Left ventricle myocardium inferior (tissue), 1 donor: ENCODE measurements around the gene UBE2D3. TPM values are rescaled to one million over a fixed set of nuclear protein-coding genes. Genes with fewer than 3 reads are reported as not detected.

Experiments
- DNase-seq: peaks from one replicate; pipeline ENCODE4 v3.0.0-alpha.2; 2020
- H3K27ac ChIP-seq: fragments of 200-600 bp; replicated peaks from 2 replicates; pipeline ENCODE4 v1.8.0; 2021
- H3K27me3 ChIP-seq: fragments of 200-600 bp; 2 replicates; pipeline ENCODE4 v1.8.0; 2021; ENCODE audit warnings: low read depth
- H3K36me3 ChIP-seq: fragments of 200-600 bp; 2 replicates; pipeline ENCODE4 v1.8.0; 2021
- H3K4me1 ChIP-seq: fragments of 200-600 bp; 2 replicates; pipeline ENCODE4 v1.8.0; 2021
- H3K4me3 ChIP-seq: fragments of 200-600 bp; 2 replicates; pipeline ENCODE4 v1.8.0; 2021; ENCODE audit warnings: mild to moderate bottlenecking, moderate library complexity
- H3K9me3 ChIP-seq: fragments of 200-600 bp; replicated peaks from 2 replicates; pipeline ENCODE4 v1.8.0; 2021
- intact Hi-C: fragments of 100-400 bp; cut with micrococcal nuclease; formaldehyde crosslinking; loops from one replicate; pipeline ENCODE4 v1.11.0; 2022
- long read RNA-seq: library from polyadenylated mRNA; unstranded; transcript quantifications from one replicate; pipeline ENCODE4 v2.0.0, GENCODE V29; 2021
- total RNA-seq: library from RNA; stranded (reverse); fragmentation: NEBNext Ultra II Directional; extraction: Animal tissue kit (Norgen Biotek cat#: 25700); gene quantifications from one replicate; pipeline ENCODE4 v1.2.1, GENCODE V29; 2021
- TF ChIP-seq, protein P1 (sequence below): fragments of 200-600 bp; IDR thresholded peaks from 2 replicates; pipeline ENCODE4 v1.8.0; 2021; ENCODE audit warnings: antibody characterized with exemption, mild to moderate bottlenecking, borderline replicate concordance
- donor health status: DM: no; HTN: yes; CAD: no; lungs with severe emphysema.

Gene UBE2D3
- total RNA-seq = 251 TPM
- long read RNA-seq, full-length matches to known transcripts = 210 of 411 reads
- long read RNA-seq, partial matches to known transcripts = 105 of 411 reads
- long read RNA-seq, other reads (novel, unspliced or antisense) = 96 of 411 reads

DNA sequence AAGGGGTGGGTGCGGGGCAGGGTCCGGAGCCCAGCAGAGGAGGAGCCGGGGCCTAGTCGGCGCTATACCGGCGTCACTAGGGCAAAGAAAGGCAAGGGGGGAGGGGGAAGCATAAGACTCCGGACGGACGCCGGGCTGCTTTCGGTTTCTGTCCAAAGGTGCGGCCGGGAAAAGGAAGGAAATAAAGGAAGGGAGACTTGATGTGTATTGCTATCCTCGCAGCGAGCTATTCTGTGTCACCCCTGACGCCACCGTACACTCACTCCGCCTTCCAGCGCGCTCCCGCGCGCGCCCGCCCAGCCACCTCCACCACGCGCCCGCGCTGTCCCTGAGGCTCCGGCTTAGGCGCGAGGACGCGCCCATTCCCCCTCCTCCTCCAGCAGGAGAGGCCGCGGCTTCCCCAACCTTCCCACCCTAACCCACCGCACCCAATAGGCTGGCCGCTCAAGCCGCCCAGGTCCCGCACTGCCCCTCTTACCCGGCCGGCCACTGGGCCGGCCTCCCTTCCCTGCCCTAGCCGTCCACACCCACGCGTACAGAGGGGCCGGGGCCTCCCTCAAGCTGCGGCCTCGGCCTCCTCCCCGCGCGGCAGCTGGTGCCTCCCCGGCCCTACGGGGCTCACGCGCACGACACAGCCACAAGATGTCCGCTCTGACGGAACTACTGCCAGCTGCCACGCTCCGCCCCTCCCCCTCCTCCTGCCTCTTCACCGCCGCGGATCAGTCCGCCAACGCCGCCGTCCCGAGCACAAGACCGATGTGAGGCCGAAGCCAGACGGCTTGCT lies at the start of gene UBE2D3:
Gene UBE2D3, minus strand, starts transcription at position 662 of the 784 bp plus-strand sequence. CDS start 1,043 bp downstream, outside the sequence.
- H3K4me3 ChIP-seq = peak within 1 kb of the TSS; percentile 97
- DNase-seq = peak; percentile 94
- peaks cover 10% of the 10 kb centered on the region for H3K36me3 ChIP-seq
- peak within 1 kb of the TSS; percentile 100 for H3K27ac ChIP-seq
- H3K9me3 ChIP-seq = no peaks in the 10 kb centered on the region
- intact Hi-C loops = no loop called here
- no peaks in the 10 kb centered on the region for H3K27me3 ChIP-seq
- H3K4me1 ChIP-seq = peaks cover 66% of the 10 kb centered on the region
- TF ChIP-seq, protein P1, sequence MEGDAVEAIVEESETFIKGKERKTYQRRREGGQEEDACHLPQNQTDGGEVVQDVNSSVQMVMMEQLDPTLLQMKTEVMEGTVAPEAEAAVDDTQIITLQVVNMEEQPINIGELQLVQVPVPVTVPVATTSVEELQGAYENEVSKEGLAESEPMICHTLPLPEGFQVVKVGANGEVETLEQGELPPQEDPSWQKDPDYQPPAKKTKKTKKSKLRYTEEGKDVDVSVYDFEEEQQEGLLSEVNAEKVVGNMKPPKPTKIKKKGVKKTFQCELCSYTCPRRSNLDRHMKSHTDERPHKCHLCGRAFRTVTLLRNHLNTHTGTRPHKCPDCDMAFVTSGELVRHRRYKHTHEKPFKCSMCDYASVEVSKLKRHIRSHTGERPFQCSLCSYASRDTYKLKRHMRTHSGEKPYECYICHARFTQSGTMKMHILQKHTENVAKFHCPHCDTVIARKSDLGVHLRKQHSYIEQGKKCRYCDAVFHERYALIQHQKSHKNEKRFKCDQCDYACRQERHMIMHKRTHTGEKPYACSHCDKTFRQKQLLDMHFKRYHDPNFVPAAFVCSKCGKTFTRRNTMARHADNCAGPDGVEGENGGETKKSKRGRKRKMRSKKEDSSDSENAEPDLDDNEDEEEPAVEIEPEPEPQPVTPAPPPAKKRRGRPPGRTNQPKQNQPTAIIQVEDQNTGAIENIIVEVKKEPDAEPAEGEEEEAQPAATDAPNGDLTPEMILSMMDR = peak; percentile 16

DNA sequence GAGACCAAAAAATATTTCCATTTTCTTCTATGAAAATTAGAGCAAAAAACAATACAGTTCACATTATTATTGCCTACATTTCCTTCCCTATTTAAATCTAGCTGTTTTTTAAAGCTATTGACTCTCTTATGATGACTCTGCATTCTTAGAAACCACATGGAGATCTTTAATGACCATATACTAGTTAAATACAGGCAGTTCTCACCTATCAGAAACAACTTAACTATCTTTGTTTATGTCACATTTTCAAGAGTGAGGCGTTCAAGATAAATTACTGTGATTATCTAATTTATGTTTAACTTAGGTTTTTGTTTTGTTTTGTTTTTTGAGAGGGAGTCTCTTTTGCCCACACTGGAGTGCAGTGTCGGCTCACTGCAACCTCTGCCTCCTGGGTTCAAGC lies 44.4 kb upstream of the UBE2D3 start:
- TF ChIP-seq, protein P1 = no peak
- H3K4me3 ChIP-seq = no peak overlapping the region
- H3K27me3 ChIP-seq = no peaks in the 10 kb centered on the region
- peaks cover 6% of the 10 kb centered on the region for H3K36me3 ChIP-seq
- no peaks in the 10 kb centered on the region for H3K9me3 ChIP-seq
- H3K4me1 ChIP-seq = peaks cover 41% of the 10 kb centered on the region
- DNase-seq = no peak
- intact Hi-C loops = no loop called here
- no peak overlapping the region for H3K27ac ChIP-seq

DNA sequence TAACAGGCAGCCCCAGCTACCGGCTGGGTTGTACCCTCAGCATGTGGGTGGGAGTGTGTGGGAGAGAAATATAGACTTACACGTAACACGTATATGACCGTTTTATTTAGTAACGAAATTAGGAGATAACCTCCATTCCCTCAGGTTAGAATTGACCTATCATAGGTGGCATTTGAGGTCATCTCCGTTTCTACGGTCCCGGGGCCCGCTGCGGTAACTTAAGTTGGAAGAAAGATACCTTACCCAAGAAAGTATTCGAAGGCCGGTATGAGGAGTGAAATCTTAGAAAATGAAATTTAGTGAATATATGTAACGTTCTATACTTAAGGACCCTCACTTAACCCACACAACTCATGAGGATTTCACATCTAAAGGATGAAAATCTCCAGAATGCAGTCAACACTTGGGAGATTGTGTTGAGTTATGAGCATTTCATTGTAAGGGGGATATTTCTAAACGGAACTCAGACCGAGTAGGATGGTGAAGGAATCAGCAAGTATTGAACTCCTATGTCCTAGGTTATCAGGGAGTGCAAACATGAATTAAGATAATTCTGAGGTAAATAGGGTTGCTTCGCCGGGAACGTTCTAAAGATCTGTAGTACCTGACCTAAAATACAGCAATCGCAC lies 42.3 kb upstream of the UBE2D3 start:
- intact Hi-C loops = no loop called here
- Histone ChIP-seq H3K4me3 (peak overlapping the region; percentile 83), H3K4me1 (peaks cover 41% of the 10 kb centered on the region), H3K36me3 (peaks cover 3% of the 10 kb centered on the region), H3K27ac (peak overlapping the region; percentile 97), H3K9me3 (no peaks in the 10 kb centered on the region), H3K27me3 (no peaks in the 10 kb centered on the region)
- no peak for DNase-seq
- TF ChIP-seq, protein P1 = no peak

DNA sequence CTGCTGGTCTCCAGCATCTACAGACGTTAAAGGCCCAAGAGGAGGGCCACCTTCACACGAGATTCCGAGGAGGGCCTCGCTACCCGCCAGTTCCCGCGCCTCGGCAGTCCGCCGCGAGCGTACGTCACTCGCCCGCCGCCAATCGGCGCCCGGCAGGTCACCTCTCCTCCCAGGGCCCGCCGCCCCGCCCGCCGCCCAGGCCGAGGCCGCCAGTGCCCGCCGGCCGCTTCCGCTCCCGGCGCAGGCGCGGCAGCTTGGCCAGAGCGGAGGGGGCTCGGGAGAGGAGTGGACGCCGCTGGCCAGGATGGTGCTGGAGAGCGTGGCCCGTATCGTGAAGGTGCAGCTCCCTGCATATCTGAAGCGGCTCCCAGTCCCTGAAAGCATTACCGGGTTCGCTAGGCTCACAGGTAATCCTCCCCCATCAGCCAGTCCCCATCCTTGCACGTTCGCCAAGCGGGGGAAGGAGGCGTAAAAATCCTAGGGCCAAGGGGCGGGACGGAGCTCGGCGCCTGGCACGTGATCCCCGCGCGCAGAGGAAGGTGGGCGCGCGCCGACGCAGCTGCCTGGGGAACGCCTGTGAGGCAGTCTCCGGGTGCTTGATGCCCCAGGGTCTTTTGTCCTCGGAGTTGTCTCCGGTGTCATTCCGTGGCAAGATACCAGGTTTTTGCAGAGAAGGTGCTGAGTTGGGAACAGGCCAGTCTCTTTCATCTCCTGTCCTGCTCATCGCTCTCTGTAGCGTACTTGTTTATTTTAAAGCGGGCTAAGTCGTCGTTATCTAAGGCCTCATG lies 41.6 kb upstream of the UBE2D3 start, which contains the start of gene CISD2:
Gene CISD2, plus strand, starts transcription at position 212 of the 788 bp plus-strand sequence. Its CDS starts 93 bp downstream, at position 305.
- H3K27ac ChIP-seq = peak within 1 kb of the TSS; percentile 97
- H3K4me3 ChIP-seq = peak within 1 kb of the TSS; percentile 83
- no peaks in the 10 kb centered on the region for H3K27me3 ChIP-seq
- no peaks in the 10 kb centered on the region for H3K36me3 ChIP-seq
- intact Hi-C loops = no loop called here
- TF ChIP-seq, protein P1 = peak; percentile 17
- H3K4me1 ChIP-seq = peaks cover 41% of the 10 kb centered on the region
- no peaks in the 10 kb centered on the region for H3K9me3 ChIP-seq
- DNase-seq = peak; percentile 92
